Dendritic cell treated with granulocyte-macrophage colony-stimulating factor and Interleukin-4, amounts not matched to agents 40 ng/mL and 50 ng/mL, for 4 days (primary cell): ENCODE results near the gene SPATA20.

Experiments used
- H3K27ac Mint-ChIP-seq: one replicate; pipeline ENCODE4 v1.8.0; 2022; ENCODE audit warnings: mild to moderate bottlenecking, mixed read lengths
- H3K27me3 Mint-ChIP-seq: one replicate; pipeline ENCODE4 v1.8.0; 2022; ENCODE audit warnings: mild to moderate bottlenecking, mixed read lengths
- H3K36me3 Mint-ChIP-seq: one replicate; pipeline ENCODE4 v1.8.0; 2022; ENCODE audit warnings: low read depth, mixed read lengths
- H3K4me1 Mint-ChIP-seq: one replicate; pipeline ENCODE4 v1.8.0; 2022; ENCODE audit warnings: low read depth, mixed read lengths
- H3K4me3 Mint-ChIP-seq: one replicate; pipeline ENCODE4 v1.8.0; 2022; ENCODE audit warnings: mild to moderate bottlenecking, moderate library complexity, mixed read lengths
- H3K9me3 Mint-ChIP-seq: one replicate; pipeline ENCODE4 v1.8.0; 2022; ENCODE audit warnings: mixed read lengths
- intact Hi-C: fragments of 100-400 bp; cut with micrococcal nuclease; formaldehyde crosslinking; loops from one replicate; pipeline ENCODE4 v1.15.0; 2022

SPATA20 gene

DNA sequence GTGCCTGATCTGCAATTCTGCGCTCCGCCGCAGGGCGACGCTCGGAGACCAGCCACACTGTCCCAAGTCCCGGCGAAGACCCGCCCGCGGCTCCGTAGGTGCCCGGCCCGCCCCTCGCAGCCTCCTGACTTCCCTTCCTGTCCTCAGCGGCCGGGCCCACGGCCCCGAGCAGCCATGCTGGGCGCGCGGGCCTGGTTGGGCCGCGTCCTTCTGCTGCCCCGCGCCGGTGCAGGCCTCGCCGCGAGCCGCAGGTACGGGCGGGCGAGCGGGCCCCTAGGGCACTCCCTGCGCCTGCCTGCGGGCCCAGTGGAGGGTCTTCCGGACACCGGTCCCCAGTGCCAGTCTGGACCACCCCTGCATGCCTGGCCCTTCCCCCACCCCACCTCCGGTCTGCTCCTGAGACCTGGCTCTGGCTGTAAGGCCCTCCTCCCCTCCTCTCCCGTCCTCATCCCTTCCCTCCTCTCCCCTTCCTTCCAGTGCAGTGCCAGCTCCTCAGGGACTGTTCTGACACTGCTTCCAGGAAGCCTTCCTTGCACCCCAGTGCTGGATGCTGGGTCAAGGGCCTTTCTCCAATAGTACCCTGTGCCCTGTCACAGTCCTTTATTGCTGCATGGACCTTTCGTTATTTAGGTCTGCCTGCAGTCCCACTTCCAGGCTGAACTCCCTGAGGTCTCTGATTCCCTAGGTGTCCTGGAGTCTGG, at the start of gene SPATA20:
SPATA20 (plus strand) TSS at position 140 of the 701 bp plus-strand sequence; CDS start at position 175, 35 bp downstream.
- Mint-ChIP-seq H3K4me1 (peaks cover 39% of the 10 kb centered on the region), H3K9me3 (no peaks in the 10 kb centered on the region), H3K36me3 (peaks cover 38% of the 10 kb centered on the region), H3K27ac (peak within 1 kb of the TSS; percentile 83), H3K4me3 (peak within 1 kb of the TSS; percentile 81), H3K27me3 (peaks cover 14% of the 10 kb centered on the region)
- intact Hi-C loops, result loop anchor here (1.0 to 5.0 kb wide), 5 partner anchors 80 to 295 kb away; partner anchors contain the start of gene ANKRD40

- no peak overlapping the region for H3K4me3 Mint-ChIP-seq
- no peaks in the 10 kb centered on the region for H3K36me3 Mint-ChIP-seq
- intact Hi-C loops, result no loop called here
- H3K27me3 Mint-ChIP-seq, result peaks cover 10% of the 10 kb centered on the region
- no peaks in the 10 kb centered on the region for H3K9me3 Mint-ChIP-seq
- H3K4me1 Mint-ChIP-seq, result no peaks in the 10 kb centered on the region
- H3K27ac Mint-ChIP-seq, result no peak overlapping the region
Observed at GRCh38 chr17:50498021-50498874, 48.7 kb upstream of the SPATA20 start.

GRCh38 chr17:50499270-50499669, 47.7 kb upstream of the SPATA20 start:
- peaks cover 12% of the 10 kb centered on the region for H3K27me3 Mint-ChIP-seq
- no peak overlapping the region for H3K4me3 Mint-ChIP-seq
- no peaks in the 10 kb centered on the region for H3K9me3 Mint-ChIP-seq
- no peak overlapping the region for H3K27ac Mint-ChIP-seq
- peaks cover 6% of the 10 kb centered on the region for H3K4me1 Mint-ChIP-seq
- intact Hi-C loops, result no loop called here
- no peaks in the 10 kb centered on the region for H3K36me3 Mint-ChIP-seq

DNA sequence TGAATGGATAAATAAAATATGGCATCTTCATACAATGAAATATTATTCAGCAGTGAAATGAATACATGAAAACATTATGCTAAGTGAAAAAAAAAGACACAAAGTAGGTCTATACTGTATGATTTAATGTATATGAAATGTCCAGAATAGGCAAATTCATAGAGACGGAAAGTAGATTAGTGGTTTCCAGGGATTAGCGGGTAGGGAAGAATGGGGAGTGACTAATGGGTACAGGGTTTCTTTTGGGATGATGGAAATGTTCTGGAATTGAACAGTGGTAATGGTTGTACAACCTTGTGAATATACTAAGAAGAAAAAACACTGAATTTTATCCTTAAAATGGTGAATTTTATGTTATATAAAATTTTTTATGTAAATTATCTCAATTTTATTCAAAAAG, 47.3 kb upstream of the SPATA20 start:
- intact Hi-C loops, result no loop called here
- no peak overlapping the region for H3K27ac Mint-ChIP-seq
- peaks cover 12% of the 10 kb centered on the region for H3K27me3 Mint-ChIP-seq
- H3K9me3 Mint-ChIP-seq, result no peaks in the 10 kb centered on the region
- H3K36me3 Mint-ChIP-seq, result no peaks in the 10 kb centered on the region
- H3K4me3 Mint-ChIP-seq, result no peak overlapping the region
- H3K4me1 Mint-ChIP-seq, result peaks cover 6% of the 10 kb centered on the region

DNA sequence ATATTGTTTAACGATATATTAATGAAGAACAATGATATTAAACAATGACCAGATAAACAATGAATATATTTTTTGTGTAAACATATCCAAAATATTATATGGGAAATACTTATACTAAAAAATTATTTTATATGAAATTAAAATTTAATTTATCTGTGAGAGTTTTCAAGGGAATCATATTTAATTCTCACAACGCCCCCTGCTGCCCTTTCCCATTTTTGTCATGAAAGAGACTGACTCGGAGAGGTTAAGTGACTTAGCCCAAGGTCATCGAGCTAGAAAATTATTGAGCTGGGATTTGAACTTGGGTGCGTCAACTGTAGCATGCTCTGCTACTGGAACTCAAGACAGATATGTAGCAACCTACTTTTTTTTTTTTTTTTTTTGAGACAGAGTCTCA, 45.9 kb upstream of the SPATA20 start:
- Mint-ChIP-seq H3K4me1 (peaks cover 19% of the 10 kb centered on the region), H3K4me3 (no peak overlapping the region), H3K27ac (no peak overlapping the region), H3K9me3 (no peaks in the 10 kb centered on the region), H3K36me3 (no peaks in the 10 kb centered on the region), H3K27me3 (peaks cover 7% of the 10 kb centered on the region)
- intact Hi-C loops, result no loop called here

DNA sequence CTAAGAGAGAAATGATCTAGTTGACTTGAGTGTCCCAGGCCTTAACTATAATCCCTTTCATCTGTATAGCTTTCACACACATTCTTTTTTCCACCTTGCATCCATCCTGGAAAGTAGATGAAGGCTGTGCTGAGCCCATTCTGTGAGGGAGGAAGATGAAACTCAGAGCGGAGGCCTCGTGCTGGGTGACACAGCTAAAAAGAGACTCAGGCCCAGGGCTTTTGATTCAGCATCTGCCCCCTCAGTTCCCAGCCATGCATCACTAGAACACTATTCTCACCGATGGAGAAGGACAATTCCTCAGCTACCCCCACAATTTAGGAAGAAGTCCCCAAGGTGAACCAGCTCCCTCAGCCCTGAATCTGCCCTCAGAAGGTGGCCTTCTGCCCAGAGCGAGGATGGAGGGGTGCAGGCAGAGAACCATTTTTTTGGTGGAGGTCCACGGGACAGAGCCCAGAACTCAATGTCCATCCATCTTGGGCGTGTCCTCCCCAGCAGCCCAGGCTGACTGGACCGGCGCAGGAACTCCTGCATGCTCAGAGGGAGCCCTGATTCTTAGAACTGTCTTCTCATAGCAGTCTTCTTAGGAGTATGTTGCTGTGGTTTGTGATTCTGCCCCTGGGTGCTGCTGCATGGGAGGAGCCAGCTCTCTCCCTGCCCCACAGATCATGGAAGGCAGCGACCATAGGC, 44.5 kb upstream of the SPATA20 start:
- Mint-ChIP-seq H3K9me3 (no peaks in the 10 kb centered on the region), H3K36me3 (no peaks in the 10 kb centered on the region), H3K4me1 (peaks cover 21% of the 10 kb centered on the region), H3K4me3 (no peak overlapping the region), H3K27me3 (peaks cover 11% of the 10 kb centered on the region), H3K27ac (no peak overlapping the region)
- intact Hi-C loops, result no loop called here

DNA sequence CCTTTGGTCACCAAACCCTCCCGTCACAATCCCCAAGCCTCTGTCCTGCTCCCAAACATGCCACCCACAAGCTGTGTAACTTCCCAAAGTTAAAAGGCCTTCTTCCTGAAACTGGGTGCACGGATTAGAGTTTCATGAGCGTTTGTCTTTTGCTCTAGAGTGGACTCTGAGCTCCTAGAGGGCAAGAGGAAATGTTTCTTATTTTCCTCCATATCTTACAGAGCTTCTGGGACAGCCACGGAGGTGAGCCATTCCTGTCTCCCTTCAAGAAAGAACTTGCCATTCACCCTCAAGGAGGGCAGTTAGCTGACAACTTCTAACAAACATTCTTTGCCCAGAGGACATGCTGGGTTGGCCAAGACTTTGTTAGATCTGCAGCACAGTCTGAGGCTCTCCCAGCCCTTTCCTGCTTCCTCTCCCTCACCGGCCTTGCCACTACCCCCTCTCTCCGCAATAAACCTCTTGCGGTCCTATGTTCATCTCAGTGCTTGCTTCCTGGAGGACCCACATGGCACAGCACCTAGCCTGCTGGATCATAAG, 41.3 kb upstream of the SPATA20 start:
- Mint-ChIP-seq H3K36me3 (no peaks in the 10 kb centered on the region), H3K27ac (peak overlapping the region; percentile 33), H3K4me1 (peaks cover 32% of the 10 kb centered on the region), H3K27me3 (peaks cover 18% of the 10 kb centered on the region), H3K4me3 (no peak overlapping the region), H3K9me3 (no peaks in the 10 kb centered on the region)
- intact Hi-C loops, result no loop called here

- no peaks in the 10 kb centered on the region for H3K36me3 Mint-ChIP-seq
- peak overlapping the region; percentile 33 for H3K27ac Mint-ChIP-seq
- no peaks in the 10 kb centered on the region for H3K9me3 Mint-ChIP-seq
- intact Hi-C loops, result no loop called here
- H3K27me3 Mint-ChIP-seq, result peaks cover 18% of the 10 kb centered on the region
- peaks cover 32% of the 10 kb centered on the region for H3K4me1 Mint-ChIP-seq
- H3K4me3 Mint-ChIP-seq, result no peak overlapping the region
Observed at GRCh38 chr17:50506298-50506697, 40.7 kb upstream of the SPATA20 start.

GRCh38 chr17:50507871-50508572, 39.0 kb upstream of the SPATA20 start, which contains the start of gene MYCBPAP:
TSS of gene MYCBPAP (plus strand) at chr17:50508439. CDS start at chr17:50508675, 236 bp downstream.
- intact Hi-C loops, result no loop called here
- Mint-ChIP-seq H3K4me1 (peaks cover 32% of the 10 kb centered on the region), H3K9me3 (no peaks in the 10 kb centered on the region), H3K4me3 (peak within 1 kb of the TSS; percentile 73), H3K36me3 (no peaks in the 10 kb centered on the region), H3K27me3 (peaks cover 19% of the 10 kb centered on the region), H3K27ac (peak within 1 kb of the TSS; percentile 28)

DNA sequence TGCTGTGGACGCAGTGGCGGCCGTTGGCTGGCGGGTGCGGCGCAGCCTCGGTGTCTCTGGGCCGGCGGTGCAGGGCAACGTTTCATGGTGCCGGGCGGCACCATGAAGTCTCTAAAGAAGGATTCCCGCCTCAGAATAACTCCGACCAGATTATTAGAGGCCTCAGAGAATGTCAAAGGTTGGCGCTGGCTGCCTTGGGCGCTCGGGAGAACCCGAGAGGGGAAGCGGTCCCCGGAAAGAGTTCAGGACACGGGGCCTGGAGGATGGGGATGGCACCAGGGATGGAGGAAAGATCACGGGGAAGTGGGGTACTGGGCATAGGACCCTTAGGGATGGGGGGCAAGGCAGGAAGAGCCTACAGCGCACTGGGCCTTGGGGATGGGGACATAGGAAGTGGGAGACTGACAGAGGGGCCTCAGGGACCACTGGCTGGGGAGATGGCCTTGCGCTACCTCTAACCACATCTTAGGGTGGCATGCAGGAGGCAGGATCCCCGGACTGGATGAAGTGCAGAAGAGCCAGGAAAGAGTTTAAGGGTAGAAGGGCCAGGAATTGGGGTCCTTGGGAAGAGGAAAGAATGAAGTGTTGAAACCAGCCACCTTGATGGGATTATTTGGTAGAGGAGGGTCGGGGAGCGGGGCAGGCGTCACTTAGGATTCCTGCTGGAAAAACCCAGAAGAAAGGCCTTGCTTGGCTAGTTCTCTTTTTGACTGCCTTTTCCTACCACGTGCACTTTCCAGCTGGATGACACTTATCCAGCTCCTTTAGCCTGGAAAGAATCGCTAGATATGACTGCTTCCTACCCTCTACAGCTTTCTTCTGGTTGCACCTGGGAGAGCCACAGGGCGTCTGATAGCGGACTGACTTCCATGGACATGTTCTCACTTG, 38.2 kb upstream of the SPATA20 start:
- H3K9me3 Mint-ChIP-seq, result no peaks in the 10 kb centered on the region
- peaks cover 28% of the 10 kb centered on the region for H3K4me1 Mint-ChIP-seq
- H3K27ac Mint-ChIP-seq, result peak overlapping the region; percentile 28
- H3K27me3 Mint-ChIP-seq, result peaks cover 15% of the 10 kb centered on the region
- H3K36me3 Mint-ChIP-seq, result no peaks in the 10 kb centered on the region
- peak overlapping the region; percentile 73 for H3K4me3 Mint-ChIP-seq
- intact Hi-C loops, result no loop called here

- H3K27me3 Mint-ChIP-seq, result peaks cover 15% of the 10 kb centered on the region
- H3K4me1 Mint-ChIP-seq, result peaks cover 18% of the 10 kb centered on the region
- no peaks in the 10 kb centered on the region for H3K36me3 Mint-ChIP-seq
- intact Hi-C loops, result no loop called here
- no peak overlapping the region for H3K27ac Mint-ChIP-seq
- no peak overlapping the region for H3K4me3 Mint-ChIP-seq
- no peaks in the 10 kb centered on the region for H3K9me3 Mint-ChIP-seq
Observed at GRCh38 chr17:50511058-50511457, 35.9 kb upstream of the SPATA20 start.

GRCh38 chr17:50513495-50513894, 33.5 kb upstream of the SPATA20 start:
- Mint-ChIP-seq H3K4me1 (peaks cover 11% of the 10 kb centered on the region), H3K36me3 (no peaks in the 10 kb centered on the region), H3K4me3 (no peak overlapping the region), H3K9me3 (no peaks in the 10 kb centered on the region), H3K27me3 (peaks cover 10% of the 10 kb centered on the region), H3K27ac (no peak overlapping the region)
- intact Hi-C loops, result no loop called here
